Measurements from ENCODE around the gene MAGEA4. TPM values are rescaled to one million over a fixed set of nuclear protein-coding genes. Genes with fewer than 3 reads are reported as not detected.

Gene MAGEA4
- total RNA-seq, 2 donors from 2014 or later, result not detected

DNA sequence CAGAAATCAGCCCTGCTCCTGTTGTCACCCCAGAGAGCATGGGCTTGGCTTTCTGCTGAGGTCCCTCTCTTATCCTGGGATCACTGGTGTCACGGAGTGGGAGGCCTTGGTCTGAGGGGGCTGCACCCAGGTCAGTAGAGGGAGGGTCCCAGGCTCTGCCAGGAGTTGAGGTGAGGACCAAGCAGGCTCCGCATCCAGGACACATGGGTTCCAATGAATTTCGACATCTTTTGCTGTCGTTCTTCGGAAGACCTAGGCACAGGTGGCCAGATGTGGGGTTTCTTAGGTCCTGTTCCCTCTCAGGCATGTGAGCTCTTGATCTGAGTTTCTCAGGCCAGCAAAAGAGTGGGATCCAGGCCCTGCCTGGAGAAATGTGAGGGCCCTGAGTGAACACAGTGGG, 10.0 kb downstream of the MAGEA4 start:
- TF ChIP-seq, protein P1, sequence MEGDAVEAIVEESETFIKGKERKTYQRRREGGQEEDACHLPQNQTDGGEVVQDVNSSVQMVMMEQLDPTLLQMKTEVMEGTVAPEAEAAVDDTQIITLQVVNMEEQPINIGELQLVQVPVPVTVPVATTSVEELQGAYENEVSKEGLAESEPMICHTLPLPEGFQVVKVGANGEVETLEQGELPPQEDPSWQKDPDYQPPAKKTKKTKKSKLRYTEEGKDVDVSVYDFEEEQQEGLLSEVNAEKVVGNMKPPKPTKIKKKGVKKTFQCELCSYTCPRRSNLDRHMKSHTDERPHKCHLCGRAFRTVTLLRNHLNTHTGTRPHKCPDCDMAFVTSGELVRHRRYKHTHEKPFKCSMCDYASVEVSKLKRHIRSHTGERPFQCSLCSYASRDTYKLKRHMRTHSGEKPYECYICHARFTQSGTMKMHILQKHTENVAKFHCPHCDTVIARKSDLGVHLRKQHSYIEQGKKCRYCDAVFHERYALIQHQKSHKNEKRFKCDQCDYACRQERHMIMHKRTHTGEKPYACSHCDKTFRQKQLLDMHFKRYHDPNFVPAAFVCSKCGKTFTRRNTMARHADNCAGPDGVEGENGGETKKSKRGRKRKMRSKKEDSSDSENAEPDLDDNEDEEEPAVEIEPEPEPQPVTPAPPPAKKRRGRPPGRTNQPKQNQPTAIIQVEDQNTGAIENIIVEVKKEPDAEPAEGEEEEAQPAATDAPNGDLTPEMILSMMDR (IDR thresholded peaks at IDR 0.05), result no peak
- Histone ChIP-seq H3K27me3 (replicated peaks; ENCODE audit: insufficient read depth) (no peaks in the 10 kb centered on the region), H3K9me3 (no peaks in the 10 kb centered on the region), H3K27ac (no peak overlapping the region), H3K36me3 (no peaks in the 10 kb centered on the region), H3K4me3 (no peak overlapping the region), H3K4me1 (ENCODE audit: control insufficient read depth in 1 of 2, low read depth in 2 of 2) (no peaks in the 10 kb centered on the region)
- no peak for ATAC-seq (ENCODE audit: insufficient number of reproducible peaks, low FRiP score, low read depth)
- DNase-seq (ENCODE audit: low spot score), result no peak

DNA sequence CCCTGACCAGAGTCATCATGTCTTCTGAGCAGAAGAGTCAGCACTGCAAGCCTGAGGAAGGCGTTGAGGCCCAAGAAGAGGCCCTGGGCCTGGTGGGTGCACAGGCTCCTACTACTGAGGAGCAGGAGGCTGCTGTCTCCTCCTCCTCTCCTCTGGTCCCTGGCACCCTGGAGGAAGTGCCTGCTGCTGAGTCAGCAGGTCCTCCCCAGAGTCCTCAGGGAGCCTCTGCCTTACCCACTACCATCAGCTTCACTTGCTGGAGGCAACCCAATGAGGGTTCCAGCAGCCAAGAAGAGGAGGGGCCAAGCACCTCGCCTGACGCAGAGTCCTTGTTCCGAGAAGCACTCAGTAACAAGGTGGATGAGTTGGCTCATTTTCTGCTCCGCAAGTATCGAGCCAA, 11.0 kb downstream of the MAGEA4 start:
- Histone ChIP-seq H3K36me3 (no peaks in the 10 kb centered on the region), H3K4me3 (no peak overlapping the region), H3K9me3 (no peaks in the 10 kb centered on the region), H3K27me3 (replicated peaks; ENCODE audit: insufficient read depth) (no peaks in the 10 kb centered on the region), H3K4me1 (ENCODE audit: control insufficient read depth in 1 of 2, low read depth in 2 of 2) (no peaks in the 10 kb centered on the region), H3K27ac (no peak overlapping the region)
- no peak for ATAC-seq (ENCODE audit: insufficient number of reproducible peaks, low FRiP score, low read depth)
- TF ChIP-seq, protein P1 (IDR thresholded peaks at IDR 0.05), result no peak
- no peak for DNase-seq (ENCODE audit: low spot score)

DNA sequence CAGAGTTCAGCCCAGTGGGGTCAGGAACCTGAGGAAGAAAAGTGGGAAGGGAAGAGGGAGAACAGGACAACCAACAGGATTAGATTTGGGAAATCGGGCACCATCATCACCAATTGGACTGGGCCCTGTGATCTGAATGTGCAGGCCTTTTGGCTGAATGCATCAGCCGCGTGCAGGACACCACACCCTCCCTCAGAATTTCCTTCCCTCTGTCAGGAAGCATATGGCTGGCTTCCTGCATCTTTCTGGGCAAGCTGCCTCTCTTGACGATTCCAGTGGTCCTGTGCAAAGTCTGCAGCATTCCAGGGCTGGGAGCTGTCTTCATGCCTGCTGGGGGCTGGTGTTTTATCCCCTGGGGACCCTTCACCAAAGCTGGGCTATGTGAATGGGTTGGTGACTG, 16.4 kb downstream of the MAGEA4 start:
- Histone ChIP-seq H3K4me1 (ENCODE audit: control insufficient read depth in 1 of 2, low read depth in 2 of 2) (no peaks in the 10 kb centered on the region), H3K27ac (no peak overlapping the region), H3K9me3 (no peaks in the 10 kb centered on the region), H3K27me3 (replicated peaks; ENCODE audit: insufficient read depth) (no peaks in the 10 kb centered on the region), H3K4me3 (no peak overlapping the region), H3K36me3 (no peaks in the 10 kb centered on the region)
- TF ChIP-seq, protein P1 (IDR thresholded peaks at IDR 0.05), result no peak
- ATAC-seq (ENCODE audit: insufficient number of reproducible peaks, low FRiP score, low read depth), result no peak
- no peak for DNase-seq (ENCODE audit: low spot score)

DNA sequence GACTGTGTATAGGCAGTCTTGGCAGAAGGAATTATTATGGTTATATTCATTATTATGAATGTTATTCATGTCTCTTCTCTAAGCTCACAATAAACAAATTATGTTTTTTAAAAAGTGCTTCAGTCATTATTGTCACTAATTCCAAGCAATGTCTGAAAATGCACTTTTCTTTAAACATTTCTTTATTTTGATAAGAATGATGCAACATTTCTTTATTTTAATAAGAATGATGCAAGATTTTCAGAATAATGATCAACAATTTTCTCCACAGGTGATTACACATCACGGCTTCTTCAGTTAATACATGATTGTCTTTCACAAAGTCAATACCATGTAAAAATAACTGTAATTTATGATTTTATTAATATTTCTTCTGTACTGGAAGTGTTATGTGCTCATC, 22.7 kb downstream of the MAGEA4 start:
- Histone ChIP-seq H3K27ac (no peak overlapping the region), H3K4me1 (ENCODE audit: control insufficient read depth in 1 of 2, low read depth in 2 of 2) (no peaks in the 10 kb centered on the region), H3K36me3 (no peaks in the 10 kb centered on the region), H3K4me3 (no peak overlapping the region), H3K9me3 (no peaks in the 10 kb centered on the region), H3K27me3 (replicated peaks; ENCODE audit: insufficient read depth) (no peaks in the 10 kb centered on the region)
- DNase-seq (ENCODE audit: low spot score) (no peak), ATAC-seq (ENCODE audit: insufficient number of reproducible peaks, low FRiP score, low read depth) (no peak)
- TF ChIP-seq, protein P1 (IDR thresholded peaks at IDR 0.05), result no peak

DNA sequence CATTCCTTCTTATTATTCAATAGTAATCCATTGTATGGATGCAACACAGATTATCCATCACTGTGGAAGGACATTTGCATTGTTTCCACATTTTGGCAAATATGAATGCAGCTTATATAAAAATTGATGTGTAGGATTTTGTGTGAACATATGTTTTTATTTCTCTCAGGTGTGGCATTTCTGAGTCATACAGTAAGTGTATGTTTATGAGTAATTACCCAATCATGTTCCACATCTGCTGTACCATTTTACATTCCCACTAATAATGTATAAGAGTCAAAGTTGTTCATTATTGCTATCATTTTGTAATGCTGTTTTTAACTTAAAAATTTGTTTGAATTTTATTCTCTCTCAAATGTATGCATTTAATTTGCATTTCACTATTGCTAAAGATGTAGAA, 25.5 kb downstream of the MAGEA4 start:
- no peak overlapping the region for H3K4me3 ChIP-seq
- DNase-seq (ENCODE audit: low spot score) (no peak), ATAC-seq (ENCODE audit: insufficient number of reproducible peaks, low FRiP score, low read depth) (no peak)
- TF ChIP-seq, protein P1 (IDR thresholded peaks at IDR 0.05), result no peak
- no peak overlapping the region for H3K27ac ChIP-seq
- H3K27me3 ChIP-seq (replicated peaks; ENCODE audit: insufficient read depth), result no peaks in the 10 kb centered on the region
- no peaks in the 10 kb centered on the region for H3K36me3 ChIP-seq
- no peaks in the 10 kb centered on the region for H3K9me3 ChIP-seq
- H3K4me1 ChIP-seq (ENCODE audit: control insufficient read depth in 1 of 2, low read depth in 2 of 2), result no peaks in the 10 kb centered on the region

All from thoracic aorta (tissue), 2 donors.